Neuronal stem cell (in vitro differentiated cells): ENCODE data around the gene CRHR1.

Experiments used
- DNase-seq: peaks from one replicate; pipeline ENCODE4 v3.0.0-alpha.2; 2013; ENCODE audit warnings: low spot score
- H2AFZ ChIP-seq: one replicate; pipeline ENCODE4 v1.6.1; 2013; ENCODE audit warnings: mild to moderate bottlenecking, low read length, inconsistent platforms
- H2AK5ac ChIP-seq: 2 replicates; pipeline ENCODE4 v1.6.1; 2013; ENCODE audit warnings: low read depth, mild to moderate bottlenecking, inconsistent platforms, low read length, moderate library complexity, mixed read lengths
- H2BK120ac ChIP-seq: 2 replicates; pipeline ENCODE4 v1.6.1; 2013; ENCODE audit warnings: low read depth, mild to moderate bottlenecking, inconsistent platforms, low read length, moderate library complexity, mixed read lengths
- H2BK12ac ChIP-seq: one replicate; pipeline ENCODE4 v1.6.1; 2013; ENCODE audit warnings: low read length, inconsistent platforms
- H2BK15ac ChIP-seq: 2 replicates; pipeline ENCODE4 v1.6.1; 2013; ENCODE audit warnings: mild to moderate bottlenecking, low read length, inconsistent platforms, mixed read lengths
- H2BK5ac ChIP-seq: one replicate; pipeline ENCODE4 v1.6.1; 2013; ENCODE audit warnings: inconsistent platforms, mild to moderate bottlenecking, low read length, moderate library complexity
- H3K14ac ChIP-seq: one replicate; pipeline ENCODE4 v1.6.1; 2013; ENCODE audit warnings: low read length, inconsistent platforms
- H3K18ac ChIP-seq: 2 replicates; pipeline ENCODE4 v1.6.1; 2013; ENCODE audit warnings: low read length, inconsistent platforms
- H3K23ac ChIP-seq: 2 replicates; pipeline ENCODE4 v1.6.1; 2013; ENCODE audit warnings: low read depth, mild to moderate bottlenecking, mixed read lengths, low read length, inconsistent platforms; ENCODE audit not compliant: poor library complexity
- H3K27ac ChIP-seq: replicated peaks from 3 replicates; pipeline ENCODE4 v1.5.1; 2013; ENCODE audit warnings: low read length, inconsistent platforms
- H3K27me3 ChIP-seq, 3 experiments: 2 replicates each; pipeline ENCODE4 v1.6.1; 2013; ENCODE audit warnings: low read length in 3 of 3, mild to moderate bottlenecking in 2 of 3, inconsistent platforms in 1 of 3, low read depth in 1 of 3, mixed read lengths in 1 of 3, moderate library complexity in 1 of 3; ENCODE audit not compliant: control insufficient read depth in 3 of 3, insufficient read depth in 3 of 3
- H3K36me3 ChIP-seq, 2 donors: replicated peaks in 1 of 2; 2 replicates each; pipeline ENCODE4 v1.6.1; 2013; ENCODE audit warnings: low read length in 2 of 2; ENCODE audit not compliant: control insufficient read depth in 2 of 2, insufficient read depth in 2 of 2
- H3K4ac ChIP-seq: 2 replicates; pipeline ENCODE4 v1.6.1; 2013; ENCODE audit warnings: inconsistent platforms, mild to moderate bottlenecking, low read length, moderate library complexity
- H3K4me1 ChIP-seq, 2 donors: 1 replicate in 1 of 2; 2 replicates in 1 of 2; pipeline ENCODE4 v1.6.1; 2013; ENCODE audit warnings: low read length in 2 of 2, low read depth in 1 of 2; ENCODE audit not compliant: control insufficient read depth in 2 of 2, insufficient read depth in 1 of 2
- H3K4me2 ChIP-seq: one replicate; pipeline ENCODE4 v1.6.1; 2013; ENCODE audit warnings: mild to moderate bottlenecking, low read length, inconsistent platforms; ENCODE audit not compliant: insufficient read depth, poor library complexity, severe bottlenecking
- H3K4me3 ChIP-seq, 2 donors: 2 replicates each; pipeline ENCODE4 v1.5.1; 2013; ENCODE audit warnings: low read length in 2 of 2, mild to moderate bottlenecking in 2 of 2, inconsistent platforms in 1 of 2, moderate library complexity in 1 of 2
- H3K79me1 ChIP-seq: one replicate; pipeline ENCODE4 v1.6.1; 2013; ENCODE audit warnings: low read depth, mild to moderate bottlenecking, inconsistent platforms, low read length, moderate library complexity
- H3K9ac ChIP-seq: one replicate; pipeline ENCODE4 v1.6.1; 2013; ENCODE audit warnings: mild to moderate bottlenecking, low read depth, low read length, inconsistent platforms; ENCODE audit not compliant: poor library complexity
- H3K9me3 ChIP-seq, 2 donors: replicated peaks in 1 of 2; 2 replicates each; pipeline versions ENCODE3 to v1.6.1; 2013; ENCODE audit warnings: low read length in 2 of 2, mild to moderate bottlenecking in 2 of 2, inconsistent platforms in 1 of 2, low read depth in 1 of 2, mixed read lengths in 1 of 2, moderate library complexity in 1 of 2; ENCODE audit not compliant: control insufficient read depth in 2 of 2, insufficient read depth in 1 of 2
- H4K8ac ChIP-seq: one replicate; pipeline ENCODE4 v1.6.1; 2013; ENCODE audit warnings: low read depth, mild to moderate bottlenecking, inconsistent platforms, low read length, moderate library complexity
- H4K91ac ChIP-seq: one replicate; pipeline ENCODE4 v1.6.1; 2013; ENCODE audit warnings: low read length, low read depth, mild to moderate bottlenecking, inconsistent platforms; ENCODE audit not compliant: poor library complexity
- WGBS, 2 donors: extraction: QIAGEN DNeasy Blood & Tissue Kit; methylation state at CpG; one replicate each; pipeline ENCODE4 v1.1.7; 2013; ENCODE audit warnings: missing lambda C conversion rate in 2 of 2, mixed read lengths in 1 of 2; ENCODE audit not compliant: insufficient read length in 2 of 2, insufficient replicate concordance in 1 of 2; ENCODE audit errors: extremely low coverage in 2 of 2; 5-methylcytosine and 5-hydroxymethylcytosine counted together

Gene CRHR1

GRCh38 chr17:45874151-45874550 is 90.0 kb downstream of the CRHR1 start:
- DNase-seq: no peak
- no CpG with 5 or more reads among the region's 3 CpGs for WGBS, 2 donors
- Histone ChIP-seq H3K9ac (no peak overlapping the region), H4K91ac (no peak overlapping the region), H3K27ac (no peak overlapping the region), H3K4ac (no peak overlapping the region), H2AFZ (no peak overlapping the region), H3K9me3 (no peaks in the 10 kb centered on the region), H3K23ac (no peak overlapping the region), H2BK15ac (no peak overlapping the region), H3K18ac (no peak overlapping the region), H2BK12ac (no peak overlapping the region), H3K4me3 (no peak overlapping the region), H2AK5ac (no peak overlapping the region), H2BK5ac (no peak overlapping the region), H3K4me2 (no peak overlapping the region), H2BK120ac (no peak overlapping the region), H3K36me3 (no peaks in the 10 kb centered on the region), H4K8ac (no peak overlapping the region), H3K27me3 (peaks cover 0 to 6% (median 0%) of the 10 kb centered on the region in 3 experiments), H3K79me1 (no peaks in the 10 kb centered on the region), H3K4me1 (peaks cover 3 to 7% of the 10 kb centered on the region in 2 donors), H3K14ac (no peak overlapping the region)

- Histone ChIP-seq H3K4me3 (no peak overlapping the region), H4K8ac (no peak overlapping the region), H3K27me3 (no peaks in the 10 kb centered on the region), H3K4ac (no peak overlapping the region), H2BK12ac (no peak overlapping the region), H3K23ac (no peak overlapping the region), H3K27ac (no peak overlapping the region), H3K4me1 (peaks cover 0 to 3% of the 10 kb centered on the region in 2 donors), H2AK5ac (no peak overlapping the region), H2BK120ac (no peak overlapping the region), H3K18ac (no peak overlapping the region), H3K36me3 (no peaks in the 10 kb centered on the region), H4K91ac (no peak overlapping the region), H2BK15ac (no peak overlapping the region), H3K9me3 (no peaks in the 10 kb centered on the region), H2BK5ac (no peak overlapping the region), H2AFZ (no peak overlapping the region), H3K4me2 (no peak overlapping the region), H3K14ac (no peak overlapping the region), H3K79me1 (no peaks in the 10 kb centered on the region), H3K9ac (no peak overlapping the region)
- no peak for DNase-seq
- WGBS, 2 donors: no CpG with 5 or more reads among the region's 3 CpGs
Measured at GRCh38 chr17:45876539-45876938, 92.4 kb downstream of the CRHR1 start.

- no peak overlapping the region for H3K18ac ChIP-seq
- no peak overlapping the region for H3K4ac ChIP-seq
- no peak overlapping the region for H2AK5ac ChIP-seq
- H3K9me3 ChIP-seq: no peaks in the 10 kb centered on the region
- H2BK12ac ChIP-seq: no peak overlapping the region
- no peak overlapping the region for H3K4me2 ChIP-seq
- H3K4me3 ChIP-seq: no peak overlapping the region
- no peak overlapping the region for H3K27ac ChIP-seq
- H3K27me3 ChIP-seq: no peaks in the 10 kb centered on the region
- no peak overlapping the region for H3K9ac ChIP-seq
- no peak overlapping the region for H4K8ac ChIP-seq
- no peak overlapping the region for H3K14ac ChIP-seq
- no peak overlapping the region for H2BK120ac ChIP-seq
- H4K91ac ChIP-seq: no peak overlapping the region
- H2BK5ac ChIP-seq: no peak overlapping the region
- no peak overlapping the region for H2AFZ ChIP-seq
- no peaks in the 10 kb centered on the region for H3K36me3 ChIP-seq
- no peak overlapping the region for H2BK15ac ChIP-seq
- H3K4me1 ChIP-seq: peaks cover 0 to 3% of the 10 kb centered on the region in 2 donors
- H3K79me1 ChIP-seq: no peaks in the 10 kb centered on the region
- DNase-seq: no peak
- no peak overlapping the region for H3K23ac ChIP-seq
- WGBS, 2 donors: no CpG with 5 or more reads among the region's 1 CpG
Measured at GRCh38 chr17:45877467-45877866, 93.3 kb downstream of the CRHR1 start.

GRCh38 chr17:45883063-45883462 is 98.9 kb downstream of the CRHR1 start:
- Histone ChIP-seq H3K27me3 (no peaks in the 10 kb centered on the region), H3K4me2 (no peak overlapping the region), H3K23ac (no peak overlapping the region), H3K27ac (no peak overlapping the region), H3K79me1 (no peaks in the 10 kb centered on the region), H3K4ac (no peak overlapping the region), H3K4me1 (no peaks in the 10 kb centered on the region), H2BK5ac (no peak overlapping the region), H3K18ac (no peak overlapping the region), H4K91ac (no peak overlapping the region), H3K9ac (no peak overlapping the region), H2AFZ (no peak overlapping the region), H4K8ac (no peak overlapping the region), H3K4me3 (no peak overlapping the region), H2BK120ac (no peak overlapping the region), H2BK12ac (no peak overlapping the region), H3K14ac (no peak overlapping the region), H2AK5ac (no peak overlapping the region), H3K36me3 (no peaks in the 10 kb centered on the region), H2BK15ac (no peak overlapping the region), H3K9me3 (no peaks in the 10 kb centered on the region)
- WGBS, 2 donors: no CpG with 5 or more reads among the region's 2 CpGs
- DNase-seq: no peak
